Cerebellar nuclear complex (tissue), 1 donor: ENCODE data around the gene NFS1.
A peak's percentile ranks its signal among the peaks of the same experiment; 100 is the strongest.

Source experiments
- DNase-seq, 2 experiments: peaks; one replicate each; lab custom pipeline; 2025; lab: John Stamatoyannopoulos, UW

NFS1 gene

GRCh38 chr20:35674921-35675320, 24.2 kb downstream of the NFS1 start:
- no peak for DNase-seq

- peak in 1 of 2 experiments; percentile 8 for DNase-seq
Observed at GRCh38 chr20:35673884-35674283, 25.3 kb downstream of the NFS1 start.

GRCh38 chr20:35669681-35670080, 29.5 kb downstream of the NFS1 start:
- DNase-seq = no peak

- no peak for DNase-seq
Observed at GRCh38 chr20:35669221-35669620, 29.9 kb downstream of the NFS1 start.

- DNase-seq = no peak
Observed at GRCh38 chr20:35665949-35666288, 33.2 kb downstream of the NFS1 start.

GRCh38 chr20:35664466-35665206, 34.5 kb downstream of the NFS1 start, which contains the start of the genes CPNE1 and RBM12:
Gene CPNE1, minus strand, starts transcription at chr20:35664900. Its CDS starts 31,977 bp downstream, at chr20:35632923.
Gene RBM12, minus strand, starts transcription at chr20:35664900. Its CDS starts 9,578 bp downstream, at chr20:35655322.
- peak; percentile 15 to 71 for DNase-seq

- DNase-seq = no peak
Observed at GRCh38 chr20:35663516-35664465, 35.4 kb downstream of the NFS1 start.

GRCh38 chr20:35662551-35662950, 36.6 kb downstream of the NFS1 start:
- DNase-seq = no peak

GRCh38 chr20:35661908-35662307, 37.2 kb downstream of the NFS1 start:
- no peak for DNase-seq

- DNase-seq = no peak
Observed at GRCh38 chr20:35661053-35661452, 38.1 kb downstream of the NFS1 start.

- DNase-seq = no peak
Observed at GRCh38 chr20:35660122-35660937, 38.8 kb downstream of the NFS1 start.

GRCh38 chr20:35657271-35657670, 41.9 kb downstream of the NFS1 start:
- DNase-seq = no peak

- no peak for DNase-seq
Observed at GRCh38 chr20:35654415-35654814, 44.7 kb downstream of the NFS1 start.

- no peak for DNase-seq
Observed at GRCh38 chr20:35653893-35654292, 45.3 kb downstream of the NFS1 start.

GRCh38 chr20:35653430-35653734, 45.8 kb downstream of the NFS1 start:
- DNase-seq = no peak

- no peak for DNase-seq
Observed at GRCh38 chr20:35652641-35653429, 46.3 kb downstream of the NFS1 start.

GRCh38 chr20:35651958-35652357, 47.2 kb downstream of the NFS1 start:
- DNase-seq = no peak

GRCh38 chr20:35650632-35651031, 48.5 kb downstream of the NFS1 start:
- no peak for DNase-seq

- no peak for DNase-seq
Observed at GRCh38 chr20:35648836-35649235, 50.3 kb downstream of the NFS1 start.

GRCh38 chr20:35644806-35645205, 54.3 kb downstream of the NFS1 start:
- no peak for DNase-seq

- DNase-seq = no peak
Observed at GRCh38 chr20:35643045-35643444, 56.1 kb downstream of the NFS1 start.
